GM23338 (cell line): Measurements from ENCODE around the gene AKAP13. TPM values are rescaled to one million over a fixed set of nuclear protein-coding genes. Genes with fewer than 3 reads are reported as not detected.
A peak's percentile ranks its signal among the peaks of the same experiment; 100 is the strongest.

Experiments
- ATAC-seq: fragments of 200-7000 bp; cut with Tn5 transposase; 3 replicates; pipeline ENCODE4 v1.9.1; 2020
- DNase-seq: peaks from one replicate; pipeline ENCODE4 v3.0.0-alpha.2; 2015; ENCODE audit warnings: low spot score
- H2AFZ ChIP-seq: fragments of 200-600 bp; sonication (generic); 2 replicates; pipeline ENCODE4 v1.8.0; 2016; ENCODE audit warnings: antibody characterized with exemption, mild to moderate bottlenecking, moderate library complexity
- H3F3A ChIP-seq: fragments of 200-600 bp; sonication (generic); replicated peaks from 2 replicates; pipeline ENCODE4 v1.8.0; 2017; ENCODE audit warnings: antibody characterized with exemption, mixed run types, low read depth
- H3K27ac ChIP-seq: fragments of 200-600 bp; sonication (generic); 2 replicates; pipeline ENCODE4 v1.6.1; 2016; ENCODE audit warnings: low read depth
- H3K27me3 ChIP-seq: fragments of 200-600 bp; sonication (generic); 2 replicates; pipeline ENCODE4 v1.8.0; 2016; ENCODE audit warnings: mild to moderate bottlenecking, mixed run types, moderate library complexity; ENCODE audit not compliant: insufficient read depth
- H3K36me3 ChIP-seq: fragments of 200-600 bp; sonication (generic); 2 replicates; pipeline ENCODE4 v1.8.0; 2016; ENCODE audit warnings: mild to moderate bottlenecking; ENCODE audit not compliant: insufficient read depth
- H3K4me1 ChIP-seq: fragments of 200-600 bp; sonication (generic); 2 replicates; pipeline ENCODE4 v1.8.0; 2016; ENCODE audit warnings: mild to moderate bottlenecking, moderate library complexity; ENCODE audit not compliant: insufficient read depth
- H3K4me2 ChIP-seq: fragments of 200-600 bp; sonication (generic); 2 replicates; pipeline ENCODE4 v1.7.1; 2017; ENCODE audit warnings: mixed run types
- H3K4me3 ChIP-seq: fragments of 200-600 bp; sonication (generic); 2 replicates; pipeline ENCODE4 v1.6.1; 2016; ENCODE audit warnings: mixed run types
- H3K79me2 ChIP-seq: fragments of 200-600 bp; sonication (generic); replicated peaks from 2 replicates; pipeline ENCODE4 v1.8.0; 2017; ENCODE audit warnings: mild to moderate bottlenecking; ENCODE audit not compliant: insufficient read depth
- H3K9me2 ChIP-seq: fragments of 200-600 bp; sonication (generic); 2 replicates; pipeline ENCODE4 v1.8.0; 2017; ENCODE audit not compliant: insufficient read depth
- H4K20me1 ChIP-seq: fragments of 200-600 bp; sonication (generic); replicated peaks from 2 replicates; pipeline ENCODE4 v1.8.0; 2017; ENCODE audit warnings: mild to moderate bottlenecking; ENCODE audit not compliant: insufficient read depth
- H3K27ac Mint-ChIP-seq: 2 replicates; pipeline ENCODE4 v1.8.0; 2020; ENCODE audit warnings: inconsistent platforms, mild to moderate bottlenecking, moderate library complexity, mixed read lengths
- H3K27me3 Mint-ChIP-seq: 3 replicates; pipeline ENCODE4 v1.8.0; 2022; ENCODE audit warnings: low read depth, mild to moderate bottlenecking, moderate library complexity, mixed read lengths, inconsistent platforms; ENCODE audit not compliant: insufficient read depth, poor library complexity
- H3K36me3 Mint-ChIP-seq: 3 replicates; pipeline ENCODE4 v1.8.0; 2021; ENCODE audit warnings: low read depth, mild to moderate bottlenecking, inconsistent platforms, moderate library complexity, mixed read lengths
- H3K4me1 Mint-ChIP-seq: 3 replicates; pipeline ENCODE4 v1.8.0; 2020; ENCODE audit warnings: mild to moderate bottlenecking, inconsistent platforms, mixed read lengths
- H3K4me3 Mint-ChIP-seq: 3 replicates; pipeline ENCODE4 v1.8.0; 2021; ENCODE audit warnings: moderate library complexity, mild to moderate bottlenecking, inconsistent platforms, mixed read lengths
- H3K9me3 Mint-ChIP-seq: 3 replicates; pipeline ENCODE4 v1.8.0; 2020; ENCODE audit warnings: moderate library complexity, mild to moderate bottlenecking, inconsistent platforms, mixed read lengths
- CREB1 ChIP-seq: fragments of 250-450 bp; sonication (Bioruptor Pico); IDR thresholded peaks from 2 replicates; pipeline ENCODE4 v1.5.0; 2020; ENCODE audit warnings: low read depth, mild to moderate bottlenecking, moderate library complexity
- JUNB ChIP-seq: IDR thresholded peaks from one replicate; pipeline ENCODE4 v1.6.1; 2016; ENCODE audit warnings: antibody characterized with exemption; ENCODE audit not compliant: unreplicated experiment
- REST ChIP-seq: IDR thresholded peaks from one replicate; pipeline ENCODE4 v1.6.1; 2018; ENCODE audit warnings: antibody characterized with exemption; ENCODE audit not compliant: unreplicated experiment
- STAT1 ChIP-seq: IDR thresholded peaks from one replicate; pipeline ENCODE4 v1.6.1; 2016; ENCODE audit warnings: antibody characterized with exemption; ENCODE audit not compliant: unreplicated experiment
- polyA plus RNA-seq: library from polyadenylated mRNA; unstranded; fragments of >200 nt; fragmentation: Nextera tagmentation; extraction: Ambion mirVana; gene quantifications from 2 replicates; pipeline ENCODE4 v1.2.1, GENCODE V29; 2016
- total RNA-seq: library from RNA; depleted of rRNA; stranded (reverse); fragments of >200 nt; shearing (Covaris generic); gene quantifications from 2 replicates; pipeline ENCODE4 v1.2.3, GENCODE V29; 2014
- TF ChIP-seq, protein P1 (sequence below), 2 experiments: fragments of 200-600 bp in 1 of 2; sonication (generic) in 1 of 2; conservative IDR thresholded peaks; 2 replicates each; pipeline versions ENCODE4 v1.5.1 to v1.6.1; 2016 to 2017; ENCODE audit warnings: antibody characterized with exemption in 2 of 2, low read depth in 2 of 2, mild to moderate bottlenecking in 2 of 2, moderate library complexity in 1 of 2

Gene AKAP13
- total and polyA plus RNA-seq, 2 experiments from 2014 or later = 46.2 to 60.7 TPM

GRCh38 chr15:85452436-85452835 is 72.0 kb downstream of the AKAP13 start (continued):
- TF ChIP-seq, protein P1, sequence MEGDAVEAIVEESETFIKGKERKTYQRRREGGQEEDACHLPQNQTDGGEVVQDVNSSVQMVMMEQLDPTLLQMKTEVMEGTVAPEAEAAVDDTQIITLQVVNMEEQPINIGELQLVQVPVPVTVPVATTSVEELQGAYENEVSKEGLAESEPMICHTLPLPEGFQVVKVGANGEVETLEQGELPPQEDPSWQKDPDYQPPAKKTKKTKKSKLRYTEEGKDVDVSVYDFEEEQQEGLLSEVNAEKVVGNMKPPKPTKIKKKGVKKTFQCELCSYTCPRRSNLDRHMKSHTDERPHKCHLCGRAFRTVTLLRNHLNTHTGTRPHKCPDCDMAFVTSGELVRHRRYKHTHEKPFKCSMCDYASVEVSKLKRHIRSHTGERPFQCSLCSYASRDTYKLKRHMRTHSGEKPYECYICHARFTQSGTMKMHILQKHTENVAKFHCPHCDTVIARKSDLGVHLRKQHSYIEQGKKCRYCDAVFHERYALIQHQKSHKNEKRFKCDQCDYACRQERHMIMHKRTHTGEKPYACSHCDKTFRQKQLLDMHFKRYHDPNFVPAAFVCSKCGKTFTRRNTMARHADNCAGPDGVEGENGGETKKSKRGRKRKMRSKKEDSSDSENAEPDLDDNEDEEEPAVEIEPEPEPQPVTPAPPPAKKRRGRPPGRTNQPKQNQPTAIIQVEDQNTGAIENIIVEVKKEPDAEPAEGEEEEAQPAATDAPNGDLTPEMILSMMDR (conservative IDR thresholded peaks at IDR 0.05; ENCODE audit: low read depth in 2 of 2) = no peak
- TF ChIP-seq STAT1 (no peak), REST (no peak), CREB1 (no peak)

DNA sequence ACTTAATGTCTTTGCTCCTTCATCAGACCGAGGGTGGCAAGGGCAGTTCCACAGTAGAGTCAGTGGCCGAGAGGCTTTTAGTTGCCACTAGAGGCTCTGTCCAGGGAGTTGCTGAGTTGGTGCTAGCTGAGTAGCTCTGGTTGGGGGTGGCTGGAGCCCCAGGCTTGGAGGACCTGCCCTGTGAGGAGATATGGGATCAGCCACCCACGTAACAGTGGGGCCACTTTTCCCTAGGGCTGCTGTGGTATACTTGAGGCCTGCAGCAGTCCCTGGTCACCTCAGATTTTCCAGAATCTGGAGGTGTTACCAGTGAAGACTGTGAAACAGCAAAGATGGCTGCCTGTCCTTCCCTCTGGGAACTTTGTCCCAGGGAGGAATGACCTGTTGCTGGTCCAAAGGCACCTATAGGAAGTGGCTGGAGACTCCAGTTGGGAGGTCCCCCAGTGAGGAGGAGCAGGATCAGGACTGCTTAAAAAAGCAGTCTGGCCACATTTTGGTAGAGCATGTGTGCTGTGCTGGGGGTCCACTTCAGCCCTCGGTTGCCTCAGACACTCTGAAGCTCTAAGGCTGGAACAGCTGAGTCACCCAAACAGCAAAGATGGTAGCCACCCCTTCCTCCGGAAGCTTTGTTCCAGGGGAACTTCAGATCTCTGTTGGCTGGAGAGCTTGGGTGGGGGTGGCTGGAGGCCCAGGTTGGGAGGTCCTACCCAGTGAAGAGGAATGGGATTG is 72.9 kb downstream of the AKAP13 start:
- Mint-ChIP-seq H3K4me1 (peaks cover 16% of the 10 kb centered on the region), H3K36me3 (peaks cover 30% of the 10 kb centered on the region), H3K4me3 (no peak overlapping the region), H3K27me3 (peaks cover 10% of the 10 kb centered on the region), H3K27ac (no peak overlapping the region), H3K9me3 (peaks cover 32% of the 10 kb centered on the region)
- Histone ChIP-seq H3K79me2 (peaks cover 98% of the 10 kb centered on the region), H3F3A (no peaks in the 10 kb centered on the region), H2AFZ (no peak overlapping the region), H3K27ac (no peak overlapping the region), H3K4me3 (no peak overlapping the region), H3K4me2 (no peak overlapping the region), H3K9me2 (peaks cover 7% of the 10 kb centered on the region; the same call in 1 of the 2 replicates), H3K27me3 (no peaks in the 10 kb centered on the region), H3K36me3 (peaks cover 8% of the 10 kb centered on the region; the same call in 1 of the 2 replicates), H4K20me1 (peaks cover 16% of the 10 kb centered on the region), H3K4me1 (no peaks in the 10 kb centered on the region; the same call in 1 of the 2 replicates)
- no peak for ATAC-seq
- TF ChIP-seq, protein P1 (conservative IDR thresholded peaks at IDR 0.05; ENCODE audit: low read depth in 2 of 2) = 0 out of 4 replicates have a peak, but pooled peaks of 1 of the 2 experiments have one; percentile 1
- TF ChIP-seq JUNB = no peak
- no peak for DNase-seq
